IPS-11a (cell line): ENCODE results near the gene MYPOP.
"Not testable (repeated sequence)": the region's sequence is repeated elsewhere in the genome, so short reads cannot be mapped to it uniquely, and the experiment has no call there.

Experiments used
- H3K4me3 ChIP-seq: one replicate; pipeline ENCODE4 v1.5.1; 2013; ENCODE audit warnings: low read depth, low read length, control low read depth

Gene MYPOP

DNA sequence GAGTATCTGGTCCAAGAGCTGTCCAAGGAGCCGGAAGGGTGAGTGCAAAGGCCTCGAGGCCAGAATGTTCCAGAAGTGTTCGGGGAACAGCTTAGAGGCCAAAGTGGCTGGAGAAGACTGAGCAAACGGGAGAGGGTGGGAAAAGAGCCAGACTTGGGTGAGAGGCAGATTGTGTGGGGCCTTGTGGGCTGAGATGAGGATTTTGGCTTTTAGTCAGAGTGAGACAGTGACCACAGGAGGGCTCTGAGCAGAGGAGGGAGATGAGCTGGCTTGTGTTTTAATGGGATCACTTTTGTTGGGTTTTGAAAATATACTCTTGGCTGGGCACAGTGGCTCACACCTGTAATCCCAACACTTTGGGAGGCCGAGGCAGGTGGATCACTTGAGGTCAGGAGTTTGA is 6.5 kb upstream of the MYPOP start:
- no peak overlapping the region for H3K4me3 ChIP-seq

DNA sequence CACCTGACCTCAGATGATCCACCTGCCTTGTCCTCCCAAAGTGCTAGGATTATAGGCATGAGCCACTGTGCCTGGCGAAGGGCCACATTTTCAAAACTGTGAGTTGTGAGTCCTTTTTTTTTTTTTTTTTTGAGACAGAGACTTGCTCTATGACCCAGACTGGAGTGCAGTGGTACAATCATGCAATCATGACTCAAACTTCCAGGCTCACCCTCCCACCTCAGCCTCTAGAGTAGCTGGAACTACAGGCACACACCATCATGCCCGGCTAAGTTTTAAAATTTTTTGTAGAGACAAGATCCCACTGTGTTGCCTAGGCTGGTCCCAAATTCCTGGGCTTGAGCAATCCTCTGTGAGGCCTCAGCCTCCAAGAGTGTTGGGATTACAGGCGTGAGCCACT is 3.8 kb upstream of the MYPOP start:
- H3K4me3 ChIP-seq, result no peak overlapping the region

DNA sequence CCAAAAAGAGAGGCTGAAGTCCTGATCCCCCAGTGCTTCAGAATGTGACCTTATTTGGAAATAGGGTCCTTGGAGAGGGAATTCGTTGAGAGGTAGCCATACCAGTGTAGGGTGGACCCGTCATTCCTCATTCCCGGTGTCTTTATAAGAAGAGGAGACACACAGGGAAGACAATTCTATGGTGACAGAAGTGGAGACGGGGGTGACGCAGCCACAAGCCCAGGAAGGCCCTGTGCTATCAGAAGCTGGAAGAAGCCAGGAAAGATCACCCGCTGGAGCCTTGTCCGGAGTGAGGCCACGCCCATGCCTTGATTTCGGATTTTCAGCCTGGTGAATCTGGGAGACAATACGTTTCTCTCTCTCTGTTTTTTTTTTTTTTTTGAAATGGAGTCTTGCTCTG is 2.6 kb upstream of the MYPOP start:
- no peak overlapping the region for H3K4me3 ChIP-seq

DNA sequence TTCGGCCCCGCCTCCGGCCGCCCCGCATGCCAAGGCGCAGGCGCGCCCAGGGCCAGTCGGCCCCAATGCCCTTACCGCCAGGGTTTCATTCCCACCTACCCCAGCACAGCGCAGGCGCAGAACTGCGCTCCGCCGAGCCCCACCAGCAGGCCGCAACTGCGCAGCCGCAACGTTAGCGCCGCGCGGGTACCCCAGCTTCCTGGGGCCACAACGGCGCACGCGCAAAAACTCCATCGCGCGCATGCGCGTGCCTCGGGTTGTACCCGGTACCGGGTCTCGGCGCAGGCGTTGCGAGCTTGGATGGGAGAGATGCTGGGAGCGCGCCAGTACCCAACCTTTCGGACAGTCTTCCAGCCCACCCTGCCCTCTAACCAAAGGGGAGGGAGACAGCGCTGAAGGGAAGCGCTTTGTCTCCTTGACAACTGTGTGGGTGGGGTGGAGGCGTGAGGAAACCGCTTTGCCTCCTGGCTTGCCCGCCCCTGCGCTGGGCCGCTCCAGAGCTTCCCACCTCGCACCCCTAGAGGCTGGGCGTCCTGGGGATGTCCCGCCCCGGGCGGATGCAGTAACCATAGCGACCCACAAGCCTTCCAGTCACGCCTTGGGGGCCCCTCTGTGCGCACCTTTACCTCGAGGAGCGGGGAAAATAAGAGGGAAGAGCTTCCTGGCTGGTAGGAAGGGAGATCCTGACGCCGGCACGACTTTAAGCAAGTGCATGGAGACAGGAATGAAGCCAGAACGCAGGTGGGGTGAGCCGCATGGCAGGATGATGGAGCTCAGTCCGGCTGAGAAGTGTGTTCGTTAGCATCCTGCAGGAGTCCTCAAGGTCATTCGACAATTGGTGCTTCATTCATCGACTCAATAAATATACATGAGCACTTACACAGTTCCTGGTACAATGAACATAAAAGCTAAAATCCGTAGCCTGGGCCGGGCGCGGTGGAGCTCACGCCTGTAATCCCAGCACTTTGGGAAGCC is 525 bp upstream of the MYPOP start:
- peak overlapping the region; percentile 66 for H3K4me3 ChIP-seq

DNA sequence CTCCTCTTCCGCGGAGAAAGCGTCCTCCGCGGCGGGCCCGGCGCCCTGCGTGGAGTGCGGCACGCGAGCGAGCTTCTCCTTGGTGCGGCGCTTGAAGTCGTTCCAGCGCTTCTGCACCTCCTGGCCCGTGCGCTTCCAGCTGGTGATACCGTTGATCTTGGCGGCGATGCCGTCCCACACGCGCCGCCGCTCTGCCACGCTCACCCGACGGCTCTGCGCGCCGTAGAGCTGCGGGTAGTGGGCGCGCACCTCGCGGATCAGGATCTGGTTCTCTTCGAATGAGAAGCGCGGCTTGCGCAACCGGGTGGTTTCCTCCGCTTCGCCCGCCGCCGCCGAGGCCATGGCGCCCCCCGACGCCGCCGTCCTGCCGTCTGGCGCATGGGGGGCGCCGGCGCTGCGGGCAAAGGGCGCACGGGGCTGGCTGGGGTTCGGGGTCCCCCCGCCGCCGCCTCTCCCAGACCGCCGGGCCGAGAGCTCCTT is 941 bp downstream of the MYPOP start:
- peak overlapping the region; percentile 43 for H3K4me3 ChIP-seq

DNA sequence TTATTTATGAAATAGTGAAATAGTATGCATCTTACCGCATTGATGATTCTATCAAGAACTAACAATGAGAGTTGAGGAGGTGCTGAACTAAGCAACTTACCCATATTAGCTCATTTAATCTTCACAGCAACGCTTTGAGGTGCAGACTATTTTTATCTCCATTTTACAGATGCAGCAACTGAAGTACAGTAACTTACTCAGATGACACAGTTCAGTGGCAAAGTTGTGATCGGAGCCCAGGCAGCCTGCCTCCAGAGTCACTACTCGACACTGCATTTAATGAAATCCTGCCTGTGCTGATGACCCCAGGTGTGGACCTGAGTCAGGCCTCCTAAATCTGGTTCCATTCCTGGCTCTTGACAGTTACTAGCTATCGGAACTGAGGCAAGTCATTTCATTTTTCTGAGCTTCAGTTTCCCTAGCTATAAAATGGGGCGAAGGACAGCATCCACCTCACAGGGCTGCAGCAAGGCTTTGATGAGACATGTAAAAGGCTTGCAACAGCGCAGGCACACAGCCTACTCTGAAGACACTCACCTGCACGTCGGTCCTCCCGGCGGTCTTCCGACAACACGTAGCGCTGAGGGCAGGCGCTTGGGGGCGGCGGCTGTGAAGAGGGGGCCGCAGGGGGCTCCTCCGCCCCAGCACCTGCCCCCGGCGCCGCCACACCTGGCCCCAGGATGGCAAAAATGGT is 1.5 kb downstream of the MYPOP start:
- peak overlapping the region; percentile 43 for H3K4me3 ChIP-seq

DNA sequence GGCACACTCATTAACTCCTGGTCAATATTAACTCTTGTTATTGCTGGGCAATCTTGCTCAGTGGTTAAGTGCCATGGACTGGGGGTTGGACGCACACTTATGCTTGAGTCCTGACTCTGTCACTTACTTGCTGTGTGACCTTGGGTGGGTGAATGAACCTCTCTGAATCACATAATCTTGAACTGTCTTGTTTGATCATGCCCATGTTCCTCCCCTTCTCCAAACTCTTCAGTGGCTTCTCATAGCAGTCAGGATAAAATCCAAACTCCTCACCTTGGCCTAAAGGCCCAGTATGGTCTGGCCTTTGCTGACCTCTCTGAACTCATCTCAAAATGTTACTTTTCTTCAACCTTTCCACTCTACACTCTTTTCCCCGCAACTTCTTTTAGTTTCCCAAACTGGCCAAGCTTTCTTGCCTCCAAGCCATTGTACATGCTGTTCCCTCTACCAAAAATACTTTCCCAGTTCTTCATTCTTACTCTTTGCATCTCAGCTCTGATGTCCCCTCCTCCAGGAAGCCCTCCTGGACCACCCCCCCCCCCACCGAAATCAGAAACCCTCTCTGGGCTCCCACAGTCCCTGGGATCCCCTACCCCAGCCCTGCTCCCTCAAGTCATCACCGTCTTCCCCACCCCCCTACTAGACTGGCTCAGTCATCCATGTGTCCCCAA is 2.4 kb downstream of the MYPOP start:
- H3K4me3 ChIP-seq, result no peak overlapping the region

DNA sequence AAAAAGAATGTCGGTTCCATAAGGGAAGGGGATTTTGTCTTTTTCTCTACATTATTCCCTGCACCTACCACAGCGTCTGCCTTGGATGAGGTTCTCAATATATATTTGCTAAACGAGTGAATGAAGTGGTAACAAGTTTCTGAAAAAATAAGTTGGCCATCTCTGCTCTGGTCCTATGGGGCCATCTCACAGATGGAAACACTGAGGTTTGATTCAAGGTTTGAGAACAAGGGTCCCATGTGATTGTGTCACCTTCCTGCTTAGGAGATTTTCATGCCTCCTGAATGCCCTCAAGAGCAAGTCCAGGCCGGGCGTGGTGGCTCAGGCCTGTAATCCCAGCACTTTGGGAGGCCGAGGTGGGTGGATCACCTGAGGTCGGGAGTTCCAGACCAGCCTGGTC is 3.2 kb downstream of the MYPOP start:
- H3K4me3 ChIP-seq, result no peak overlapping the region

GRCh38 chr19:45897261-45897812 is 5.1 kb downstream of the MYPOP start:
- H3K4me3 ChIP-seq, result no peak overlapping the region

GRCh38 chr19:45895983-45896599 is 6.3 kb downstream of the MYPOP start:
- H3K4me3 ChIP-seq, result not testable (repeated sequence)

- no peak overlapping the region for H3K4me3 ChIP-seq
Observed at GRCh38 chr19:45895519-45895972, 6.9 kb downstream of the MYPOP start.

DNA sequence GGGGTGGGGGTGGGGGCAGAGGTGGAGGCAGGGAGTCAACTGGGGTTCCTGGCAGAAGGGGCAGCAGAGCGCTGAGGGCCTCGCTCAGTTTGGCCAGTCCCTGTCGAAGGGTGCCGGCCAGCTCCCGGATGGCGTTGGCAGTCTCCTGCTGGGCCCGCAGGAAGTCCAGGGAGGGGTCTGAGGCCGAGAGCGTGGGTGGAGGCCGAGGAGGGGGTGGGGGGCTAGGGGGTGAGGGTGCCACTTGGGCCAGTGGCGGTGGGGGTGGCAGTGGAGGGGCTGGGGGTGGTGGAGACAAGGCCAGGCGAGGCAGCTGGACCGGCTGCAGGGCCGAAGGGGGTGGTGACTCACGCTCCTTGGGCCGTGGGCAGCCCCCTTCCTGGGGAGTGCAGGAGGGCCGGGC is 11.5 kb downstream of the MYPOP start:
- H3K4me3 ChIP-seq, result no peak overlapping the region

GRCh38 chr19:45889210-45889885 is 13.1 kb downstream of the MYPOP start:
- H3K4me3 ChIP-seq, result no peak overlapping the region

- peak overlapping the region; percentile 82 for H3K4me3 ChIP-seq
Observed at GRCh38 chr19:45887200-45887710, 15.2 kb downstream of the MYPOP start.

DNA sequence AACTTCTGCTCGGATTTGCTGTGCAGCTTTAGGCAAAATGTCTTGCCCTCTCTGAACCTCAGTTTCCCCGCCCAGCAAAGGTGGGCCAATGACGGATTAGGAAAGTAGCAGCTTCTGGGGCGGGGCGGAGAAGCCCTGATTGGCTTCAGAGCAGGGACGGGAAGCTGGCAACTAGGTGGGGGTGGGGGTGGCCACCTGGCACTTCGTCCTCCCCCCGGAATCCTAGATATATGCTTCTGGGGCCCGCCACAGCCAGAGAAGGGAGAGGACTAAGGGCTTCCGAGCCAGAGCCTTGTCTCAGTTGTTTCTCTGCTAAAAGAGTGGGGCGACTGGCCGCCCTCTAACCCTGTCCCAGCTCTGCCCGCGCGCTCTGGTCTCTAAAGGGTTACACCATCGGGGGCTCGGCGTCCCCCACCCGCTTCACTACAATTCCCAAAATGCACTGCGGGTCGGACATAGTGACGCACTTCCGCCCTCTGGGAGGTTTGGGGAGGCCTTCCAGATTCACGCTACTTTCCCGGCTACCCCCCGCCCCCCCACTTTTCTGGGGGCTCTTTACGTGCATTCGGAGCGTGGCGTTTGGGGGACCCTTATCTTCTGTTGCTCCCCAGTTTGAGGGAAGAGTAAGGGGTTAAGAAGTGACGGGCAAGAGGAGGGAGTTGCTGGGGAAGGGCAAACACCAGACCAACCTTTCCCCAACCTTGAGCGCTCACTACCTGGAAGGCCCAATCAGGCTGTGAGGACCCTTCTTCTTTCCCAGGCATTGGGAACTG is 15.8 kb downstream of the MYPOP start:
- peak overlapping the region; percentile 82 for H3K4me3 ChIP-seq

- peak within 1 kb of the TSS; percentile 82 for H3K4me3 ChIP-seq
Observed at GRCh38 chr19:45885556-45886426, 16.6 kb downstream of the MYPOP start, which contains the start of gene IRF2BP1. Gene IRF2BP1, minus strand, starts transcription at chr19:45886141. Its CDS starts 367 bp downstream, at chr19:45885774.

DNA sequence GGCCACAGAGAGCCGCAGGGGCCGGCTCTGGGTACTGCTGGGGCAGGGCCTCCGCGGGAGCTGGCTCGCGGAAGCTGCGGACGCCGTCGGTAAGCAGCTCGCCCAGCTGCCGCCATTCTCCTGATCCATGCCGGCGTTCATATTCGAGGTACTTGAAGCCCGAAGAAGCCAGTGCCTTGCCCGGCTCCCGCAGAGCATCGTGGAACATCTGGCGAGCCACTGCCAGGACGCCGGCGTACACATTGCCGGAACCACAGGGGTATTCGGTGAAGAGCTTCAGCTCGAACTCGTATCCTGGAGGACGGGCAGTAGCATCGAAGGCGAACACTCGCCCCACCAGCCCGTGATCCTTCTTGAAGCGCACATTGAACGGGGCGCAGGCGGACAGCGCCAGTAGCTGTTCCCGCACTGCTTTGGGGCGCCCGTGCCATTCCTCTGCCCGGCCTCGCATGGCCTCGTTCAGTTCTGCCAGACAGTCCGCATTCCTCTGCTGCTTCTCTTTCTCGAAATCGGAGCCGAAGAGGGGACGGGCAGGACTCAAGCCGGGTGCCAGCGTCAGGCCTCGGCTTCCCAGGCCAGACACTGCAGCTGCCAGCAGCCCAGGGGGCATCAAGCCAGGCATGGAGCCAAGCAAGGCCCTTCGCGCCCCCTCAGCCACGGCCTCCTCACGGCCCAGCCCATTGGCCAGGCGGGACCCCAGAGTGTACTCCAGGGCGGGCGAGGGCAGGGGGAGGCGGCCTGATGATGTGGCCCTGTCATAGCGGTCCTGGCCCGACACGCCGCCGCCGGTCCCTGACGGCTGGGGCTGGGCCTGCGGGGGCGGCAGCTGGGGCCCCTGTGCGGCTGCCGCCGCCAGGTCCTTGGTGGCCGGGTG is 17.5 kb downstream of the MYPOP start:
- H3K4me3 ChIP-seq, result peak overlapping the region; percentile 82
